Liver (tissue), 9 donors: ENCODE measurements around the gene CHKA. TPM values are rescaled to one million over a fixed set of nuclear protein-coding genes. Genes with fewer than 3 reads are reported as not detected.

Experiments used
- DNase-seq: peaks from one replicate; pipeline ENCODE4 v3.0.0-alpha.2; 2017; ENCODE audit warnings: low spot score
- H3K27ac ChIP-seq, 2 donors: one replicate each; pipeline ENCODE4 v1.7.0; 2013; ENCODE audit warnings: inconsistent platforms in 2 of 2, low read length in 2 of 2, control low read depth in 1 of 2, low read depth in 1 of 2, mild to moderate bottlenecking in 1 of 2
- H3K27me3 ChIP-seq, 4 donors: one replicate each; pipeline versions ENCODE4 v1.6.1 to v1.7.0; 2013; ENCODE audit warnings: low read length in 3 of 4, inconsistent platforms in 1 of 4, mild to moderate bottlenecking in 1 of 4, moderate library complexity in 1 of 4; ENCODE audit not compliant: control insufficient read depth in 4 of 4, insufficient read depth in 4 of 4
- H3K36me3 ChIP-seq, 4 donors: one replicate each; pipeline versions ENCODE4 v1.6.1 to v1.7.0; 2013; ENCODE audit warnings: low read length in 3 of 4, mild to moderate bottlenecking in 3 of 4, low read depth in 1 of 4, moderate library complexity in 1 of 4; ENCODE audit not compliant: control insufficient read depth in 4 of 4, insufficient read depth in 3 of 4
- H3K4me1 ChIP-seq, 4 donors: one replicate each; pipeline versions ENCODE4 v1.6.1 to v1.7.0; 2013; ENCODE audit warnings: low read length in 3 of 4, mild to moderate bottlenecking in 3 of 4, moderate library complexity in 1 of 4; ENCODE audit not compliant: control insufficient read depth in 4 of 4, insufficient read depth in 4 of 4
- H3K4me3 ChIP-seq, 3 donors: one replicate each; pipeline versions ENCODE4 v1.6.1 to v1.7.0; 2013; ENCODE audit warnings: low read length in 3 of 3, control low read depth in 1 of 3, low read depth in 1 of 3, mild to moderate bottlenecking in 1 of 3
- H3K9ac ChIP-seq, 2 donors: one replicate each; pipeline ENCODE4 v1.7.0; 2013; ENCODE audit warnings: low read length in 2 of 2, mild to moderate bottlenecking in 2 of 2, moderate library complexity in 2 of 2, control low read depth in 1 of 2, low read depth in 1 of 2
- H3K9me3 ChIP-seq, 4 donors: one replicate each; pipeline versions ENCODE4 v1.6.1 to v1.7.0; 2013; ENCODE audit warnings: low read length in 3 of 4; ENCODE audit not compliant: control insufficient read depth in 4 of 4
- CTCF ChIP-seq: fragments of 150-350 bp; IDR thresholded peaks from 2 replicates; pipeline ENCODE4 v1.5.1; 2017; ENCODE audit warnings: improper control_type of control experiment, low read depth, low read length; ENCODE audit not compliant: missing input control
- JUND ChIP-seq, 2 donors: IDR thresholded peaks; 2 replicates each; pipeline ENCODE4 v1.6.1; 2016; ENCODE audit warnings: antibody characterized with exemption in 2 of 2
- REST ChIP-seq: IDR thresholded peaks from 2 replicates; pipeline ENCODE4 v1.6.1; 2016; ENCODE audit warnings: antibody characterized with exemption, mild to moderate bottlenecking
- SP1 ChIP-seq: IDR thresholded peaks from 2 replicates; pipeline ENCODE4 v1.6.1; 2018; ENCODE audit warnings: antibody characterized with exemption, mild to moderate bottlenecking
- YY1 ChIP-seq: IDR thresholded peaks from 2 replicates; pipeline ENCODE4 v1.6.1; 2016; ENCODE audit warnings: antibody characterized with exemption, mild to moderate bottlenecking
- ZBTB33 ChIP-seq: IDR thresholded peaks from 2 replicates; pipeline ENCODE4 v1.6.1; 2016; ENCODE audit warnings: antibody characterized with exemption
- WGBS: extraction: QIAGEN DNeasy Blood & Tissue Kit; methylation state at CpG from one replicate; pipeline ENCODE4 v1.1.7; 2013; 5-methylcytosine and 5-hydroxymethylcytosine counted together
- polyA plus RNA-seq, 2 donors: library from polyadenylated mRNA; stranded (reverse) in 1 of 2; unstranded in 1 of 2; fragments of 200-250 nt in 1 of 2; fragments of >200 nt in 1 of 2; fragmentation: Nextera tagmentation in 1 of 2; extraction: Ambion mirVana in 1 of 2; gene quantifications; one replicate each; pipeline versions ENCODE4 v1.2.1 to v1.2.3, GENCODE V29; 2013 to 2015
- total RNA-seq, 2 donors: library from RNA; depleted of rRNA; stranded (reverse); fragments of >200 nt; gene quantifications; one replicate each; pipeline ENCODE4 v1.2.3, GENCODE V29; 2014
- donor health status: healthy.
- donor health status: healthy.
- donor health status: healthy.
- donor health status: healthy.
- donor health status: healthy.

Gene CHKA
- total and polyA plus RNA-seq, 4 donors, result 11.4 to 41.9 (median 17.3) TPM

GRCh38 chr11:68050371-68050841, 70.8 kb downstream of the CHKA start:
- Histone ChIP-seq H3K36me3 (peaks cover 7 to 58% (median 14%) of the 10 kb centered on the region in 4 donors), H3K27me3 (no peaks in the 10 kb centered on the region), H3K9ac (no peak overlapping the region), H3K9me3 (no peaks in the 10 kb centered on the region), H3K4me3 (no peak overlapping the region), H3K4me1 (no peaks in the 10 kb centered on the region), H3K27ac (no peak overlapping the region)
- no peak for DNase-seq
- 97% methylated on average over 18 of the region's 18 CpGs for WGBS
- no peak for TF ChIP-seq CTCF
- TF ChIP-seq JUND (IDR thresholded peaks at IDR 0.05), result no peak
- no peak for TF ChIP-seq YY1
- TF ChIP-seq REST, result no peak

- Histone ChIP-seq H3K27me3 (no peaks in the 10 kb centered on the region), H3K4me3 (no peak overlapping the region), H3K9ac (no peak overlapping the region), H3K36me3 (peaks cover 7 to 60% (median 15%) of the 10 kb centered on the region in 4 donors), H3K27ac (no peak overlapping the region), H3K9me3 (no peaks in the 10 kb centered on the region), H3K4me1 (no peaks in the 10 kb centered on the region)
- no peak for TF ChIP-seq SP1
- TF ChIP-seq ZBTB33, result no peak
- 94% methylated on average over 40 of the region's 40 CpGs for WGBS
- DNase-seq, result no peak
These were observed 71.4 kb downstream of the CHKA start for GRCh38 chr11:68049509-68050370.
